Caco-2 (cell line): Measurements from ENCODE around the gene HNRNPUL1. TPM values are rescaled to one million over a fixed set of nuclear protein-coding genes. Genes with fewer than 3 reads are reported as not detected.
A peak's percentile ranks its signal among the peaks of the same experiment; 100 is the strongest.

Source experiments
- BruUV-seq: library from RNA; stranded (reverse); fragments of 400-500 nt; replicated peaks from 2 replicates; lab custom pipeline; 2021; lab: Mats Ljungman, UMichigan
- CTCF ChIA-PET: fragments of 300-600 bp; sonication (Branson Sonifier 250); formaldehyde crosslinking; loops from one replicate; lab custom pipeline; 2022; ENCODE audit warnings: antibody characterized with exemption; lab: Charles Lee
- POLR2A ChIA-PET: fragments of 300-600 bp; sonication (Branson Sonifier 250); formaldehyde crosslinking; loops from one replicate; lab custom pipeline; 2022; ENCODE audit warnings: antibody characterized with exemption; lab: Charles Lee
- DNase-seq, 2 experiments: peaks; one replicate each; pipeline versions ENCODE4 v3.0.0 to v3.0.0-alpha.2; 2020 to 2022
- H3K27me3 ChIP-seq: replicated peaks from 2 replicates; pipeline ENCODE4 v1.6.0; 2011; ENCODE audit warnings: low read length; ENCODE audit not compliant: control insufficient read depth, insufficient read depth
- H3K36me3 ChIP-seq: 2 replicates; pipeline ENCODE4 v1.5.1; 2011; ENCODE audit warnings: low read length; ENCODE audit not compliant: control insufficient read depth, insufficient read depth
- H3K4me1 ChIP-seq: fragments of 250-450 bp; sonication (Bioruptor Pico); 2 replicates; pipeline ENCODE4 v1.5.1; 2020; ENCODE audit warnings: mild to moderate bottlenecking
- H3K4me3 ChIP-seq: 2 replicates; pipeline ENCODE4 v1.5.1; 2011; ENCODE audit warnings: low read depth, mild to moderate bottlenecking, control low read depth, low read length
- H3K9me3 ChIP-seq: fragments of 250-450 bp; sonication (Bioruptor Pico); 2 replicates; pipeline ENCODE4 v1.5.1; 2020; ENCODE audit warnings: mild to moderate bottlenecking, moderate library complexity
- H3K27ac Mint-ChIP-seq: one replicate; pipeline ENCODE4 v1.8.0; 2022; ENCODE audit warnings: mixed read lengths; ENCODE audit not compliant: unreplicated experiment
- H3K27me3 Mint-ChIP-seq: one replicate; pipeline ENCODE4 v1.8.0; 2022; ENCODE audit warnings: mixed read lengths; ENCODE audit not compliant: insufficient read depth, unreplicated experiment
- H3K36me3 Mint-ChIP-seq: one replicate; pipeline ENCODE4 v1.8.0; 2022; ENCODE audit warnings: mild to moderate bottlenecking, mixed read lengths; ENCODE audit not compliant: insufficient read depth, unreplicated experiment
- H3K4me1 Mint-ChIP-seq: one replicate; pipeline ENCODE4 v1.8.0; 2022; ENCODE audit warnings: low read depth, mixed read lengths; ENCODE audit not compliant: unreplicated experiment
- H3K4me3 Mint-ChIP-seq: one replicate; pipeline ENCODE4 v1.8.0; 2022; ENCODE audit warnings: mild to moderate bottlenecking, moderate library complexity, mixed read lengths; ENCODE audit not compliant: unreplicated experiment
- H3K9me3 Mint-ChIP-seq: one replicate; pipeline ENCODE4 v1.8.0; 2022; ENCODE audit warnings: mixed read lengths; ENCODE audit not compliant: unreplicated experiment
- CTCF ChIP-seq, 2 experiments: fragments of 200-600 bp in 1 of 2; IDR thresholded peaks; 1 replicate in 1 of 2; 2 replicates in 1 of 2; pipeline versions ENCODE4 v1.5.1 to v1.8.0; 2011 to 2022; ENCODE audit warnings: antibody characterized with exemption in 1 of 2, control low read depth in 1 of 2, inconsistent platforms in 1 of 2, low read depth in 1 of 2, low read length in 1 of 2, mild to moderate bottlenecking in 1 of 2, moderate library complexity in 1 of 2; ENCODE audit not compliant: insufficient read depth in 1 of 2, severe bottlenecking in 1 of 2, unreplicated experiment in 1 of 2
- intact Hi-C: fragments of 100-400 bp; cut with micrococcal nuclease; formaldehyde crosslinking; loops from one replicate; pipeline ENCODE4 v1.10.0; 2022; ENCODE audit not compliant: unreplicated experiment
- total RNA-seq: library from RNA; stranded (reverse); gene quantifications from 2 replicates; pipeline ENCODE4 v1.2.3, GENCODE V29; 2022

Gene HNRNPUL1
- total RNA-seq, 1 experiment from 2014 or later, result 322 TPM

- no peaks in the 10 kb centered on the region; the same call in 1 of the 2 replicates for H3K27me3 ChIP-seq
- no peaks in the 10 kb centered on the region for H3K9me3 ChIP-seq
- H3K4me3 ChIP-seq, result peak overlapping the region; percentile 73
- Mint-ChIP-seq H3K4me3 (peak overlapping the region; percentile 83), H3K36me3 (peaks cover 16% of the 10 kb centered on the region), H3K9me3 (no peaks in the 10 kb centered on the region), H3K27me3 (peaks cover 11% of the 10 kb centered on the region), H3K4me1 (peaks cover 24% of the 10 kb centered on the region), H3K27ac (peak overlapping the region; percentile 21)
- no peaks in the 10 kb centered on the region for H3K36me3 ChIP-seq
- intact Hi-C loops, result loop anchor here (1.0 kb wide), 2 partner anchors 12 to 43 kb away; partner anchors contain the start of gene CCDC97
- CTCF ChIA-PET, result interaction anchor here (0.6 to 2.2 kb wide), 18 partner anchors 11 to 450 kb away, joined by 3 to 31 read pairs (median 4); partner anchors contain the start of genes B9D2 and HNRNPUL1
- POLR2A ChIA-PET, result interaction anchor here (0.6 to 2.0 kb wide), 5 partner anchors 11 to 149 kb away, joined by 3 to 17 read pairs (median 5); partner anchors contain the start of gene B9D2
- peak; percentile 70 to 86 for TF ChIP-seq CTCF (IDR thresholded peaks at IDR 0.05; ENCODE audit: insufficient read depth in 1 of 2, low read depth in 1 of 2, low read length in 1 of 2, severe bottlenecking in 1 of 2, unreplicated experiment in 1 of 2)
- peaks cover 4% of the 10 kb centered on the region; the same call in 1 of the 2 replicates for H3K4me1 ChIP-seq
- peak; percentile 64 to 83 for DNase-seq
- BruUV-seq, result no TSS peak
Measured at GRCh38 chr19:41352609-41353465, 88.7 kb downstream of the HNRNPUL1 start.

GRCh38 chr19:41353466-41354342 lies 89.5 kb downstream of the HNRNPUL1 start, which contains the start of gene TGFB1:
Gene TGFB1 (minus strand): TSS chr19:41353922. CDS start chr19:41353044, 878 bp downstream.
- POLR2A ChIA-PET, result interaction anchor here (0.7 to 2.0 kb wide), 2 partner anchors 10 to 12 kb away, joined by 8 to 17 read pairs; partner anchors contain the start of gene B9D2
- intact Hi-C loops, result loop anchor here (1.0 kb wide), 2 partner anchors 10 to 43 kb away; partner anchors contain the start of gene CCDC97
- DNase-seq, result peak; percentile 77 to 87
- no peaks in the 10 kb centered on the region for H3K36me3 ChIP-seq
- H3K4me1 ChIP-seq, result peaks cover 4% of the 10 kb centered on the region; the same call in 1 of the 2 replicates
- TSS peak; percentile 82 for BruUV-seq
- H3K9me3 ChIP-seq, result no peaks in the 10 kb centered on the region
- Mint-ChIP-seq H3K27me3 (peaks cover 11% of the 10 kb centered on the region), H3K36me3 (peaks cover 16% of the 10 kb centered on the region), H3K4me3 (peak within 1 kb of the TSS; percentile 83), H3K4me1 (peaks cover 24% of the 10 kb centered on the region), H3K27ac (peak within 1 kb of the TSS; percentile 23), H3K9me3 (no peaks in the 10 kb centered on the region)
- no peaks in the 10 kb centered on the region; the same call in 1 of the 2 replicates for H3K27me3 ChIP-seq
- peak; percentile 96 for TF ChIP-seq CTCF (IDR thresholded peaks at IDR 0.05; ENCODE audit: insufficient read depth in 1 of 2, low read depth in 1 of 2, low read length in 1 of 2, severe bottlenecking in 1 of 2, unreplicated experiment in 1 of 2)
- H3K4me3 ChIP-seq, result peak within 1 kb of the TSS; percentile 73
- CTCF ChIA-PET, result interaction anchor here (0.6 to 2.2 kb wide), 6 partner anchors 10 to 89 kb away, joined by 3 to 31 read pairs (median 4); partner anchors contain the start of genes B9D2 and HNRNPUL1
